HG02571 (cell line): ENCODE measurements around the gene HOXB4.
"Not testable (repeated sequence)": the region's sequence is repeated elsewhere in the genome, so short reads cannot be mapped to it uniquely, and the experiment has no call there.

Experiments used
- ATAC-seq: cut with Tn5 transposase; IDR thresholded peaks from one replicate; pipeline ENCODE4 v1.9.1; 2021; ENCODE audit warnings: mild to moderate bottlenecking, moderate library complexity; ENCODE audit not compliant: unreplicated experiment

Gene HOXB4

GRCh38 chr17:48535793-48536559, 42.2 kb downstream of the HOXB4 start:
- not testable (repeated sequence) for ATAC-seq

GRCh38 chr17:48532261-48532660, 45.9 kb downstream of the HOXB4 start:
- ATAC-seq = no peak

- ATAC-seq = no peak
Measured at GRCh38 chr17:48530887-48531272, 47.3 kb downstream of the HOXB4 start, which contains the start of gene HOXB1. HOXB1 (minus strand) TSS chr17:48531011; CDS start chr17:48530904, 107 bp downstream.

- ATAC-seq = no peak
Measured at GRCh38 chr17:48530208-48530886, 47.8 kb downstream of the HOXB4 start.

- no peak for ATAC-seq
Measured at GRCh38 chr17:48529683-48530009, 48.5 kb downstream of the HOXB4 start.

GRCh38 chr17:48528936-48529682, 49.0 kb downstream of the HOXB4 start:
- ATAC-seq = no peak

GRCh38 chr17:48528153-48528935, 49.8 kb downstream of the HOXB4 start:
- no peak for ATAC-seq

GRCh38 chr17:48527547-48527932, 50.6 kb downstream of the HOXB4 start:
- ATAC-seq = no peak

- no peak for ATAC-seq
Measured at GRCh38 chr17:48526608-48527546, 51.3 kb downstream of the HOXB4 start.
